Muscle layer of colon (tissue), 2 donors: ENCODE data around the gene TWIST1.

ENCODE experiments used
- H3K27ac ChIP-seq: one replicate; pipeline ENCODE4 v1.7.0; 2013; ENCODE audit warnings: low read depth, mild to moderate bottlenecking, low read length, moderate library complexity
- H3K27me3 ChIP-seq, 2 donors: one replicate each; pipeline ENCODE4 v1.7.0; 2013; ENCODE audit warnings: low read length in 2 of 2, mild to moderate bottlenecking in 2 of 2; ENCODE audit not compliant: insufficient read depth in 2 of 2, control insufficient read depth in 1 of 2
- H3K36me3 ChIP-seq: one replicate; pipeline ENCODE4 v1.7.0; 2013; ENCODE audit warnings: mild to moderate bottlenecking, low read length; ENCODE audit not compliant: insufficient read depth
- H3K4me1 ChIP-seq: one replicate; pipeline ENCODE4 v1.7.0; 2013; ENCODE audit warnings: mild to moderate bottlenecking, low read length; ENCODE audit not compliant: insufficient read depth
- H3K4me3 ChIP-seq, 2 donors: one replicate each; pipeline ENCODE4 v1.7.0; 2013; ENCODE audit warnings: low read length in 2 of 2, low read depth in 1 of 2, mild to moderate bottlenecking in 1 of 2, moderate library complexity in 1 of 2
- H3K9ac ChIP-seq: one replicate; pipeline ENCODE4 v1.7.0; 2013; ENCODE audit warnings: low read length
- H3K9me3 ChIP-seq: one replicate; pipeline ENCODE4 v1.7.0; 2013; ENCODE audit warnings: mild to moderate bottlenecking, low read length
- donor health status: abdominal sarcoma.
- donor health status: Adenocarcinoma of cecum.

The TWIST1 gene

DNA sequence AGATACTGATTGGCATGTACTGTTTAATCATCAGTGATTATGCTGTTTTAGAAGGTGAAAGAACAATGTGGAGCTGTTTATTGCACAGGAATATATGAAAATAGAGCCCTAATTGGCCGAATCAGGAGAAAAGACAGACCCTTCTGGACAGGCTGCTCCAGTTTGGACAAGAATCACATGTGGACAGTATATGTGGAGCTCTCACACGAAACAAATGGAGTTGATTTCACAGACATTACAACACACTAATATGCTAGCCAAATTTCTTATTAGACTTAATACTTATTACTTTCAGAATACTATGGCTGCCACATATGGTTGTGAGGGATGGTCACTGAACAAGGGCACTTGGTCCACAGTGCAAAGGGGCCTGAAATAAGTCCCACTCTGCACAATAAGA lies 15.5 kb downstream of the TWIST1 start:
- H3K27me3 ChIP-seq: peaks cover 15 to 16% of the 10 kb centered on the region in 2 donors
- no peak overlapping the region for H3K9ac ChIP-seq
- H3K27ac ChIP-seq: no peak overlapping the region
- no peaks in the 10 kb centered on the region for H3K9me3 ChIP-seq
- peaks cover 6% of the 10 kb centered on the region for H3K4me1 ChIP-seq
- no peaks in the 10 kb centered on the region for H3K36me3 ChIP-seq
- no peak overlapping the region for H3K4me3 ChIP-seq

DNA sequence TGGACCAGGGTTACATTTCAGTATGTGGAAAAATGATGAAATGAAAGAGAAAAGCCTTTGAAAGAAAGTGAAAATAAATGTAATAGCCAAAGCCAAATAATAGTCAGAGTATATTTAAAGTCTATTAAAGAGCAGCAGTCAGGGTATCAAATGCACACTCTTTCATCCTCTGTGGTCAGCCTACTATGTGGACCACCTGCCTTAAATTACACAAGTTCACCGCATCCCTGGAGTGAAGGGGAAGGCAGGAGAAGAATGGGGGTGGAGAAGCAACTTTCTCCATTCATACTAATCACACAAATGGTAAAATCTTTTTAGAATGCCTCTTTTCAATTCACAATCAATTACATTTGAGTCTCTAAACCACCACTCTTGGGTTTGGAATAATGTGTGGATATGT lies 16.0 kb downstream of the TWIST1 start:
- no peak overlapping the region for H3K27ac ChIP-seq
- peaks cover 3% of the 10 kb centered on the region for H3K4me1 ChIP-seq
- H3K9ac ChIP-seq: no peak overlapping the region
- no peak overlapping the region for H3K4me3 ChIP-seq
- H3K9me3 ChIP-seq: no peaks in the 10 kb centered on the region
- no peaks in the 10 kb centered on the region for H3K36me3 ChIP-seq
- H3K27me3 ChIP-seq: peaks cover 11% of the 10 kb centered on the region in 2 donors

DNA sequence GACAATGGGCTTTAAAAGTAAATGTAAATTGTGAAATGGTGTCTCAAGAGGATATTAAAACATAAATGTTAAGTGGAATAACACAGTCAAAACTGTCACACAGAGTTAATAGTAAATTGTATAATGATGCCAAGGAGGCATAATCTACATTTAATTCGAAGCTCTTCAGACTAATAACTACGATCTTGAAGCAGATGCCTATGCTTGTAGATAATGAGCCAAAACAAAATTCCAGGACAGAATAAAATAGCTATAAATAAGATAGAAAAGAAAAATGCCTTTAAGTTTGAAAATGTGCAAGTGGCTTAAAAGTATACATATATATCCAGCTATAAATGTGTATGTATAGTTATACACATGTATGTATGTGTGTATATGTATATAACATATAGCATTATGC lies 17.5 kb downstream of the TWIST1 start:
- Histone ChIP-seq H3K9me3 (no peaks in the 10 kb centered on the region), H3K27ac (no peak overlapping the region), H3K4me3 (no peak overlapping the region), H3K27me3 (peaks cover 0 to 5% of the 10 kb centered on the region in 2 donors), H3K4me1 (no peaks in the 10 kb centered on the region), H3K9ac (no peak overlapping the region), H3K36me3 (no peaks in the 10 kb centered on the region)

DNA sequence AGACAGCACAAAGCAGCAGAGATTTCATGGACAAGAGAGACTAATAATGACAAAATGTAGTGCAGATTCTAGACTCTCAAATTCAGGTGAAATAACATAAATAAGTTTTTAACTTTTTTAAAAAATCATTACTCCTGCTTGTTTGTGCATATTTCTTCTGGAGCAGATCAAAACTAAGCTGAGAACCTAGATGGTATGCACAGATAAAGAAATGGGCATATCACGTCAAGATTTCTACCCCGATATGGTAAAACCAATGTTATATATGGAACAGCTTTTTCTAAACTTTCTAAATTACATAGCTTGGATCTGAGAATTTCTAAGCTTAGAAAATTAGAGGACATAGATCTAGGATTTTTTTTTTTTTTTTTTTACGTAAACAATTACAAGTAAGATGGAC lies 18.2 kb downstream of the TWIST1 start:
- no peak overlapping the region for H3K9ac ChIP-seq
- no peak overlapping the region for H3K27ac ChIP-seq
- no peak overlapping the region for H3K4me3 ChIP-seq
- no peaks in the 10 kb centered on the region for H3K4me1 ChIP-seq
- no peaks in the 10 kb centered on the region for H3K9me3 ChIP-seq
- no peaks in the 10 kb centered on the region for H3K36me3 ChIP-seq
- H3K27me3 ChIP-seq: peaks cover 0 to 5% of the 10 kb centered on the region in 2 donors

DNA sequence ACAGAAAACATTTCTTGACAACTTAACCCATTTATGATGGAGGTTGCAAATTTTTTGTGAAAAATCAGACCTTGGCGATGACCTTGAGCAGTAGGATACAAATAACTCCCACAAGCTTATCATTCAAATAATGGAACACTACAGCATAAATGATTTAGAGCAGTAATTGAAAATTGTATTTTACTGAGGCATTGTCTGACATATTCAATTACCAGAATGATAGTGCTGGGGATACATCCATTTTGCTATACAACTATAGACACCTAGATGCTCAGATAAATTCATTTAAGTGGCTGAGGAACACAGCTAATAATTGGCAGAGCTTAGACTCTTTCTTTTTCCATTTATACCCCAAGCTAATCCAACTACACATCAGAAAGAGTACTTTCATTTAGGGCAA lies 18.9 kb downstream of the TWIST1 start:
- no peaks in the 10 kb centered on the region for H3K36me3 ChIP-seq
- no peak overlapping the region for H3K27ac ChIP-seq
- H3K4me1 ChIP-seq: no peaks in the 10 kb centered on the region
- peaks cover 0 to 5% of the 10 kb centered on the region in 2 donors for H3K27me3 ChIP-seq
- H3K9me3 ChIP-seq: no peaks in the 10 kb centered on the region
- no peak overlapping the region for H3K9ac ChIP-seq
- no peak overlapping the region for H3K4me3 ChIP-seq

DNA sequence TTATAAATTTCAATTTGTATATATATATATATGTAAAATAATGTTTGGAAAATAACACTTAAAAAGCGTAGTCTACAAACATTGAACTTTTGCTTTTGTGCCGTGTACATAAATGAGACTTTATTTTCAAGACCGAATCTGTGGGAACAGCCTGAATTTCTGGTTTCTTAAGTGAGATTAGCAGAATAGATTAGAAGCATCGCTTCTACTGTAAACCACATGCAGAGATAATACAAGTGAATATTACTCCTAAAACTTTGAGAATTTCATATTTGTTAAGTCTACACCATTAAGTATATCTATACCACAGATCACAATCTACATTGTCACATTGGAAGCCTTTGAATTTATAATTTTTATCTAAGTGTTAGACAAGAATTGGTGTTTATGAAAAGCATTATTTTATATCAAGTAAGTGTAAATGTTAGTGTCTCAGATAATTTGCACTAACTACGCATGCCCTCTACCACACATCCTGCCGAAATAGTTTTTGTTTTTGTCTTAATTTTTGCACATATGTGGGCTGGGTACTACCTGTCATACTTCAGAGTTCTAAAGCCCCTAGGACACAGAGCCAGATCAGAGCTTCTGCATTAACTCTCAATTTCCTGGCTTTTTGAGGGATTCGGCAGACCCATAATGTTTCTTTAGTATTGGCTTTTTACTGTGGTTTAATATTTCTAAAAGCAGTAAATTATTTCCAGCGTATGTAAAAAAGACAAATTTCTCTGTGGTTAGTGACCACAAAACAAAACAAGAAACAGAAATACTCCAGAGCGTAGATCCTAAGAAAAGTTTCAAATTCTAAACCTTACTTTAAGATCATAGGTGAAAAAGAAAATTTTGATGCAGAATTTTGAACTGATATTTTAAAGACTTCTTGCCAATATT lies 20.0 kb downstream of the TWIST1 start:
- no peak overlapping the region for H3K9ac ChIP-seq
- peaks cover 0 to under 1% of the 10 kb centered on the region in 2 donors for H3K27me3 ChIP-seq
- no peaks in the 10 kb centered on the region for H3K36me3 ChIP-seq
- no peak overlapping the region for H3K27ac ChIP-seq
- no peaks in the 10 kb centered on the region for H3K4me1 ChIP-seq
- no peak overlapping the region for H3K4me3 ChIP-seq
- no peaks in the 10 kb centered on the region for H3K9me3 ChIP-seq

DNA sequence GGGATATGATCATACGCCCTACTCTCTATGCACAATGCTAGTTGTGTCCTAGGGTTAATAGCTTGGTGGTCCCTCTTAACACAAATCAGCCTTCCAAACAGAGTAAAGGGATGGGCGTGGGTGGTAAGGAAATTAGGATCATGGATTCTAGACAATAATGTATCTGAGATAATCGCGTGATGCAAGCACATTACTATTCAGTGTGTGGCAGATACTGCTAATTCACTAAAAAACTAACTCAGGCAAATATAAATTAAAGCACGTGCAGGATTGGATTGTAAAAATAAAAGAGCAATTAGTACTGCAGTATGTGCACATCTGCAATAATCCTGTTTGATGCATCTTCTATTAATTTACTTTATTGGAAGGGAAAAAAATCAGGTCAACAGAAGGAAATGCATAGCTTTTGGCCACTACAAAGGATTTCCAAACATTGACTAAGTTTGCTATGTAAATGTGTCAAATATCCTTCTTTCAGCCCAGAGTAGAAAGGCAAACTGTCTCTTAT lies 22.0 kb downstream of the TWIST1 start:
- Histone ChIP-seq H3K27ac (no peak overlapping the region), H3K4me1 (no peaks in the 10 kb centered on the region)

DNA sequence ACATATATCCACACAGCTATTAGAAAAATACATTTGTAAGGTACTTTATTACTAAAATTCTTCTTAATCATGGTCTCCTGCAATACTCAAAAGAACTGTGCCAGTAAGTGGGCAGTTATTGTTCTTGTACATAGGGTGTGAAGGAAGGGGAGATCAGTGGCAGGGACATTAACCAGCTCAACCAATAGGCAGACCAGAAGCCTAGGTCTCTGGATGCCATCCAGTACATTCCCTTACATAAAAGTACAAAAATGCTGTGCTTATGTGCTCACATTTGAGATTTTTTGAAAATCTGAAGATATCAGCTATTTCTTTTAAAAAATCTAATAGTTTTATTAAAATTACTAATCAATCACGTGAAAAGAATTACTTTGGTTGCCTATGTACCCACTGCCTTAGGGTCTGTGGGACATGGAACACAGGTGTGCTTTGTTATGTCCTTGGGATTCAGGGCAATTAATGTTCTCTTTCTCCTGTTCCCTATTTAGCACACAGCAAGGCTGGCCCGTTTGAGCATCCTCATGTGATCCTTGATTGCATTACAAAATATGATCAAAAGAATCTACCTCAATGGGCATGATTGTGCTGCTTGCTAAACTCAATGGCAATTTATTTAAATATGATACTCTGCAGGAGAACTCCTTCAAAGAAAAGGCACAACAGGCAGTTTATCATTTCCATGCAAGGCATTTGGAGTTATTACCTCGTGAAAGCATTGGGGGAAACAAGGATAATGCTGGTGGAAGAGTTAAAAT lies 22.7 kb downstream of the TWIST1 start:
- no peaks in the 10 kb centered on the region for H3K9me3 ChIP-seq
- no peak overlapping the region for H3K27ac ChIP-seq
- H3K36me3 ChIP-seq: no peaks in the 10 kb centered on the region
- H3K4me1 ChIP-seq: no peaks in the 10 kb centered on the region
- no peak overlapping the region for H3K4me3 ChIP-seq
- H3K9ac ChIP-seq: no peak overlapping the region
- no peaks in the 10 kb centered on the region for H3K27me3 ChIP-seq

More for the DNA sequence above, 22.0 kb downstream of the TWIST1 start:
- no peaks in the 10 kb centered on the region for H3K9me3 ChIP-seq
- no peaks in the 10 kb centered on the region for H3K36me3 ChIP-seq
- no peak overlapping the region for H3K4me3 ChIP-seq
- H3K27me3 ChIP-seq: no peaks in the 10 kb centered on the region
- H3K9ac ChIP-seq: no peak overlapping the region

DNA sequence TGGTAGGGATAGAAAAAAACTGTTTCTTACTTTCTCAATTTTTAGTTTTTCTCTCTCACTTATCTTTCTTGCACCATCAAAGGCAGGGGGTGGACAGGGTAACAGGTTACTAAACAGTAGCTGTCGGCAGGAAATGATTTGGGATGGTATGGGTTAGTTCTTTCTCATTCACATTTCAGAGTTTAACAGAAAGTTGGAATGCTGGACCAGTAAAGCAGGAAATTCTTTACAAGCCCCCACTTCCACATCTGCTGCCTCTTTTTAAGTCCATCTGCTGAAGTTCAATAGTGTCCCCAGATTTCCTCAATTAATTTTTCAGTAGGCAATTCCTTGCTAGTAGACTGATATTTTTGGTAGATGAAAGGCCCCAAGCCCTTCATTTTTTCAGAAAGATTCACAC lies 23.3 kb downstream of the TWIST1 start:
- no peak overlapping the region for H3K9ac ChIP-seq
- H3K27ac ChIP-seq: no peak overlapping the region
- no peaks in the 10 kb centered on the region for H3K9me3 ChIP-seq
- no peak overlapping the region for H3K4me3 ChIP-seq
- no peaks in the 10 kb centered on the region for H3K36me3 ChIP-seq
- no peaks in the 10 kb centered on the region for H3K4me1 ChIP-seq
- no peaks in the 10 kb centered on the region for H3K27me3 ChIP-seq

DNA sequence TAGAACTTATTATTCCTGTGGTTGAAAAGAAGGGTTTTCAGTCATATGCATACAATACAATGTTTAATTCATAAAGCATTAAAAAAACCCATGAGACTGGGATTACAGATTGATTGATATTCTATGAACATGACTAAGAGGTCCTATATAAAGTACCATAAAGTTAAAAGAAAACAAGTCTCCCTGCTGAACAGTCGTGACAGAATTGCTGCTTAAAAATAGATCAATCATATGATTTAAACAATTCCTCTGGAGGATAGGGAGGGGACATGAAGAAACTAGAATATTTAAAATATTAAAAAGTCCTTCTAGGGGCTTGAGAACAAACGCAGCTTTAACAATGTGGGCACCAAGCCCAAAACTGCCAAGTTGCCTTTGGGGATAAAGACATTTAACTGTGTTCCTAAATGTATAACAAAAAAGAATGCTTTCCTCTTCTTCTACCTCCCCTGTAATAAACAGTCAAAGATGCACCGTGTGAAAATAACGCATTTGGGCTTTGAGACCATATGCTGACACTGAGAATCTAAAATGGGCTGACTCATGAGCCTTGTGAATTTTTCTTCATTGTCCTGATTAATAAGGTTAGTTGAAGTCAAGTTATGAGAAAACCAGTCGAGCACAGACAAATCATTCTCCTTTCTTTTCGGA lies 25.8 kb downstream of the TWIST1 start:
- Histone ChIP-seq H3K36me3 (no peaks in the 10 kb centered on the region), H3K27me3 (no peaks in the 10 kb centered on the region), H3K9ac (no peak overlapping the region), H3K9me3 (no peaks in the 10 kb centered on the region), H3K4me3 (no peak overlapping the region), H3K4me1 (no peaks in the 10 kb centered on the region), H3K27ac (no peak overlapping the region)

DNA sequence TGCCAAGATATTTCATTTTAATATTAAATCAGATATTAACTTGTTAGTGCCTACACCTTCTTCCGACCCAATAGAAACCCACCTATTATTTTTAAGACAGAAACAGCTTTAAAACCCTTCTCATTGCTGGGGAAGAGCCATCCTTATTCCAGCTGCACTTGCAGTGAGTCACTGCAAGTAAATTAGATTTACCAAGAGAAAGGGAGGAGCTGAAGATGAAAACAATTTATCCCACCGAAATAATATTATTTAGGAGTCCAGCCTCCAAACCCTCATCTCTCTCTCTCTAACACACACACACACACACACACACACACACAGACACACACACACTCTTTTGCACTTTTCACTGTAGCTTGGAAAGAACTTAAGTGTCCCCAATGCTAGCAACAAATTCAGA lies 26.9 kb downstream of the TWIST1 start:
- H3K9me3 ChIP-seq: no peaks in the 10 kb centered on the region
- H3K9ac ChIP-seq: no peak overlapping the region
- H3K4me3 ChIP-seq: no peak overlapping the region
- no peaks in the 10 kb centered on the region for H3K4me1 ChIP-seq
- no peaks in the 10 kb centered on the region for H3K36me3 ChIP-seq
- H3K27me3 ChIP-seq: no peaks in the 10 kb centered on the region
- H3K27ac ChIP-seq: no peak overlapping the region
